ENCODE results near the gene HOXA6. TPM values are rescaled to one million over a fixed set of nuclear protein-coding genes. Genes with fewer than 3 reads are reported as not detected.

HOXA6 gene
- total RNA-seq, 1 experiment from 2014 or later = 12.7 TPM

GRCh38 chr7:27099453-27100370, 47.9 kb downstream of the HOXA6 start:
- Histone ChIP-seq H3K9ac (ENCODE audit: low read length) (no peak overlapping the region), H3K27ac (ENCODE audit: low read depth, low read length) (no peak overlapping the region), H3K27me3 (ENCODE audit: insufficient read depth, low read length) (no peaks in the 10 kb centered on the region), H4K20me1 (ENCODE audit: insufficient read depth) (no peaks in the 10 kb centered on the region), H3K4me1 (ENCODE audit: control insufficient read depth in 1 of 2, insufficient read depth in 2 of 2, low read length in 2 of 2) (peaks cover 10 to 19% of the 10 kb centered on the region in 2 experiments; a peak in 3 of 4 replicates), H3K36me3 (ENCODE audit: control insufficient read depth in 1 of 2, insufficient read depth in 2 of 2, low read length in 2 of 2) (no peaks in the 10 kb centered on the region), H3K9me2 (ENCODE audit: insufficient read depth) (no peaks in the 10 kb centered on the region), H3K4me2 (ENCODE audit: low read length) (no peak overlapping the region), H3K9me3 (ENCODE audit: control insufficient read depth in 1 of 2, insufficient read depth in 1 of 2, low read depth in 1 of 2, low read length in 2 of 2) (no peaks in the 10 kb centered on the region), H3K79me2 (ENCODE audit: insufficient read depth, low read length) (peaks cover 25% of the 10 kb centered on the region), H3K4me3 (replicated peaks in 1 of 2; ENCODE audit: low read depth in 1 of 2, low read length in 2 of 2) (no peak overlapping the region), H2AFZ (ENCODE audit: low read depth, low read length, poor library complexity, severe bottlenecking) (no peak overlapping the region)
- DNase-seq (ENCODE audit: low read depth, low spot score) (no peak), ATAC-seq (no peak)
- TF ChIP-seq CTCF (IDR thresholded peaks at IDR 0.05 in 2 of 3, conservative IDR thresholded peaks at IDR 0.05 in 1 of 3; ENCODE audit: borderline replicate concordance in 1 of 3, insufficient read depth in 1 of 3, low read depth in 2 of 3, low read length in 2 of 3) (no peak), FOSL1 (IDR thresholded peaks at IDR 0.05; ENCODE audit: low read depth) (no peak), SIN3A (IDR thresholded peaks at IDR 0.05; ENCODE audit: low read depth) (no peak), POLR2AphosphoS5 (IDR thresholded peaks at IDR 0.05; ENCODE audit: low read depth, low read length) (no peak), CBX3 (IDR thresholded peaks at IDR 0.05; ENCODE audit: low read depth) (no peak)
- ChIA-PET POLR2A (interaction anchor here (1.2 kb wide), 1 partner anchor 9 kb away, joined by 3 read pairs; no protein-coding TSS in a partner anchor), RAD21 (ENCODE audit: low non-redundant PET in 1 of 2, low total read pairs in 2 of 2, uncharacterized antibody in 2 of 2, unreplicated experiment in 2 of 2) (no interaction called here), CTCF (no interaction called here)
- intact Hi-C loops (cut with micrococcal nuclease) = no loop called here
- BruUV-seq (replicated peaks) = no TSS peak

Measured in HCT116 (cell line).